ENCODE results near the gene PTPN2.

DNA sequence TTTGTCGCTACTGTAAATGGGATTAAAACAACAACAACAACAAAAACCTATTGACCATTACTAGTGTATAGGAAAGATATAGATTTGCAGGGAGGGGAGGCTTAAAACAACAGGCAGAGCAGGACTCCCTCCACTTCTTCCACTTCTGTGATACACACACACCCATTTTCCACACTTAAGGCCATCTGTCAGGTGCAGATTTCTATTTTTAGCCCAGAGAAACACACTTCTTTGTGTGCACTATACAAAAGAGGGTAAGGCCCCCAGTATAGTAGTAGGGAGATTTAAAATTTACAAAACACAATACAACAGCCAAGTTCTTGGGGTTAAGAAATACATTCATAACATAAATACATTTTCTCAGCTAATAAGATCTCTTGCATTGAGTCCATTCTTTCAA, 22.4 kb downstream of the PTPN2 start:
- TF ChIP-seq CTCF (IDR thresholded peaks at IDR 0.05) (no peak), POLR2A (IDR thresholded peaks at IDR 0.05) (no peak)
